H1 (cell line): ENCODE measurements around the gene PAK6. TPM values are rescaled to one million over a fixed set of nuclear protein-coding genes. Genes with fewer than 3 reads are reported as not detected.

Experiments used
- EZH2 ChIP-seq: fragments of 200-600 bp; sonication (generic); IDR thresholded peaks from 2 replicates; pipeline ENCODE4 v1.7.1; 2012; ENCODE audit warnings: low read depth, mild to moderate bottlenecking, moderate library complexity, low read length, inconsistent platforms; ENCODE audit not compliant: severe bottlenecking
- FOSL1 ChIP-seq: IDR thresholded peaks from 2 replicates; pipeline ENCODE4 v1.6.1; 2011; ENCODE audit warnings: mild to moderate bottlenecking, low read depth, low read length, moderate library complexity; ENCODE audit not compliant: insufficient read depth
- polyA plus RNA-seq, 7 experiments: library from polyadenylated mRNA; depleted of rRNA in 3 of 7; stranded (reverse) in 5 of 7; unstranded in 2 of 7; fragments of >200 nt in 5 of 7; fragments of 200-250 nt in 2 of 7; gene quantifications; 1 replicate in 5 of 7; 2 replicates in 1 of 7; 4 replicates in 1 of 7; pipeline versions ENCODE4 v1.2.1 to v1.2.3, GENCODE V29; 2011 to 2013; ENCODE audit warnings: missing spikeins in 2 of 7, mixed read lengths in 2 of 7
- total RNA-seq: library from RNA; stranded (reverse); fragmentation: NEBNext Ultra II Directional; extraction: Animal tissue kit (Norgen Biotek cat#: 25700); gene quantifications from 2 replicates; pipeline ENCODE4 v1.2.1, GENCODE V29; 2021
- TF ChIP-seq, protein P1 (sequence below), 3 experiments: IDR thresholded peaks; 1 replicate in 2 of 3; 2 replicates in 1 of 3; pipeline versions ENCODE4 v1.5.1 to v1.6.1; 2011; ENCODE audit warnings: low read length in 3 of 3, mild to moderate bottlenecking in 3 of 3, inconsistent platforms in 2 of 3, low read depth in 1 of 3, moderate library complexity in 1 of 3; ENCODE audit not compliant: insufficient read depth in 1 of 3; ENCODE audit errors: control extremely low read depth in 1 of 3

Gene PAK6
- total and polyA plus RNA-seq, 2 of the 8 experiments (the other 6 are each of a cell fraction or from before 2014, with no cell fraction given), result 6.9 to 9.4 TPM

DNA sequence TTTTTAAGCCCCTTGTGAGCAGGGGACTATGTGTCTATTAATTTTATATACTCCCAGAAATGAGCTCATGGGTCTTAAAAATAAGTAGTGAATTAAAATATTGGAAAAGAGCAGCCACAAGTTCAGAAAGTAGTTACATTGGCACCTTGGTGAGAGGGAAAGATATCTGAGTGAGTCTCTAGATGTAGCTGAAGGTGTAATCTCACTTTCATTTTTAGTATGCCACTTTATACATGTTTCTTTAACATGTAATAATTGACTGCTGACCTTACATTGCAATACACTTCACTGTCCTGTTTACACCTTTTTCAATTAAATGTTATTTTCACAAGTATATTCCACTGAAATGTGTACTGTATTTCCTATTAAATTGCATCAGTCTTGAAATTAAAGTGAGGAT is 12.1 kb upstream of the PAK6 start (continued):
- TF ChIP-seq, protein P1, sequence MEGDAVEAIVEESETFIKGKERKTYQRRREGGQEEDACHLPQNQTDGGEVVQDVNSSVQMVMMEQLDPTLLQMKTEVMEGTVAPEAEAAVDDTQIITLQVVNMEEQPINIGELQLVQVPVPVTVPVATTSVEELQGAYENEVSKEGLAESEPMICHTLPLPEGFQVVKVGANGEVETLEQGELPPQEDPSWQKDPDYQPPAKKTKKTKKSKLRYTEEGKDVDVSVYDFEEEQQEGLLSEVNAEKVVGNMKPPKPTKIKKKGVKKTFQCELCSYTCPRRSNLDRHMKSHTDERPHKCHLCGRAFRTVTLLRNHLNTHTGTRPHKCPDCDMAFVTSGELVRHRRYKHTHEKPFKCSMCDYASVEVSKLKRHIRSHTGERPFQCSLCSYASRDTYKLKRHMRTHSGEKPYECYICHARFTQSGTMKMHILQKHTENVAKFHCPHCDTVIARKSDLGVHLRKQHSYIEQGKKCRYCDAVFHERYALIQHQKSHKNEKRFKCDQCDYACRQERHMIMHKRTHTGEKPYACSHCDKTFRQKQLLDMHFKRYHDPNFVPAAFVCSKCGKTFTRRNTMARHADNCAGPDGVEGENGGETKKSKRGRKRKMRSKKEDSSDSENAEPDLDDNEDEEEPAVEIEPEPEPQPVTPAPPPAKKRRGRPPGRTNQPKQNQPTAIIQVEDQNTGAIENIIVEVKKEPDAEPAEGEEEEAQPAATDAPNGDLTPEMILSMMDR (IDR thresholded peaks at IDR 0.05; ENCODE audit: control extremely low read depth in 1 of 3, insufficient read depth in 1 of 3, low read depth in 1 of 3, low read length in 3 of 3), result no peak
- no peak for TF ChIP-seq EZH2
- TF ChIP-seq FOSL1, result no peak
